Neutrophil (primary cell): ENCODE data around the gene GGCX.
A peak's percentile ranks its signal among the peaks of the same experiment; 100 is the strongest.

ENCODE experiments used
- H3K27ac ChIP-seq: fragments of 200-600 bp; sonication (generic); 2 replicates; pipeline ENCODE4 v1.5.1; 2016; ENCODE audit warnings: mild to moderate bottlenecking, moderate library complexity
- H3K27me3 ChIP-seq: fragments of 200-600 bp; sonication (generic); 2 replicates; pipeline ENCODE4 v1.6.0; 2016; ENCODE audit warnings: mild to moderate bottlenecking
- H3K36me3 ChIP-seq: fragments of 200-600 bp; sonication (generic); 2 replicates; pipeline ENCODE4 v1.5.1; 2017
- H3K4me1 ChIP-seq, 2 experiments: fragments of 200-600 bp in 1 of 2; sonication (generic) in 1 of 2; 1 replicate in 1 of 2; 2 replicates in 1 of 2; pipeline versions ENCODE4 v1.5.1 to v1.6.1; 2013 to 2016; ENCODE audit warnings: low read depth in 1 of 2, low read length in 1 of 2, mild to moderate bottlenecking in 1 of 2, moderate library complexity in 1 of 2; ENCODE audit not compliant: control insufficient read depth in 1 of 2, insufficient read depth in 1 of 2
- H3K4me3 ChIP-seq, 2 experiments: fragments of 200-600 bp in 1 of 2; sonication (generic) in 1 of 2; 1 replicate in 1 of 2; 2 replicates in 1 of 2; pipeline ENCODE4 v1.5.1; 2013 to 2016; ENCODE audit warnings: low read depth in 1 of 2, low read length in 1 of 2, mild to moderate bottlenecking in 1 of 2, moderate library complexity in 1 of 2
- H3K9me3 ChIP-seq: fragments of 200-600 bp; sonication (generic); 2 replicates; pipeline ENCODE4 v1.5.1; 2016
- TF ChIP-seq, protein P1 (sequence below): fragments of 200-600 bp; sonication (generic); IDR thresholded peaks from 2 replicates; pipeline ENCODE4 v1.5.1; 2016; ENCODE audit warnings: antibody characterized with exemption

GGCX gene

DNA sequence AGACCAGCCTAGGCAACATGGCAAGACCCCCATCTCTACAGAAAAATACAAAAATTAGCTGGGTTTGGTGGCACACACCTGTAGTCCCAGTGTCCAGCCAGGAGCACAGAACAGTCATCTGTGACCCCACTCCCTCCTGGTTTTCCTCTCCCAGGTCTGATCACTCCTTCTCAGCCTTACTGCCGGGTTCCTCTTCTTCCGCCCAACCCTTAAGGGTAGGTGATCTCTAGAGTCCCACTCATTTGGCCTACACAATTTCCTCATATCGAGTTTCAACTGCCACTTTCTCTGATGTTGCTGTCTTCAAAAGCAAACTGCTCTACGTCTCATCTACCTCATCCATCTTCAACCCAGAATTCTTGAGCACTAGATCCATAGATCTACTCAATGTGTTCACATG, 35.7 kb downstream of the GGCX start:
- Histone ChIP-seq H3K4me3 (no peak overlapping the region), H3K36me3 (no peaks in the 10 kb centered on the region), H3K9me3 (no peaks in the 10 kb centered on the region), H3K27ac (peak overlapping the region; percentile 54), H3K4me1 (peaks cover 24 to 27% of the 10 kb centered on the region in 2 experiments), H3K27me3 (no peaks in the 10 kb centered on the region)
- TF ChIP-seq, protein P1, sequence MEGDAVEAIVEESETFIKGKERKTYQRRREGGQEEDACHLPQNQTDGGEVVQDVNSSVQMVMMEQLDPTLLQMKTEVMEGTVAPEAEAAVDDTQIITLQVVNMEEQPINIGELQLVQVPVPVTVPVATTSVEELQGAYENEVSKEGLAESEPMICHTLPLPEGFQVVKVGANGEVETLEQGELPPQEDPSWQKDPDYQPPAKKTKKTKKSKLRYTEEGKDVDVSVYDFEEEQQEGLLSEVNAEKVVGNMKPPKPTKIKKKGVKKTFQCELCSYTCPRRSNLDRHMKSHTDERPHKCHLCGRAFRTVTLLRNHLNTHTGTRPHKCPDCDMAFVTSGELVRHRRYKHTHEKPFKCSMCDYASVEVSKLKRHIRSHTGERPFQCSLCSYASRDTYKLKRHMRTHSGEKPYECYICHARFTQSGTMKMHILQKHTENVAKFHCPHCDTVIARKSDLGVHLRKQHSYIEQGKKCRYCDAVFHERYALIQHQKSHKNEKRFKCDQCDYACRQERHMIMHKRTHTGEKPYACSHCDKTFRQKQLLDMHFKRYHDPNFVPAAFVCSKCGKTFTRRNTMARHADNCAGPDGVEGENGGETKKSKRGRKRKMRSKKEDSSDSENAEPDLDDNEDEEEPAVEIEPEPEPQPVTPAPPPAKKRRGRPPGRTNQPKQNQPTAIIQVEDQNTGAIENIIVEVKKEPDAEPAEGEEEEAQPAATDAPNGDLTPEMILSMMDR: no peak

DNA sequence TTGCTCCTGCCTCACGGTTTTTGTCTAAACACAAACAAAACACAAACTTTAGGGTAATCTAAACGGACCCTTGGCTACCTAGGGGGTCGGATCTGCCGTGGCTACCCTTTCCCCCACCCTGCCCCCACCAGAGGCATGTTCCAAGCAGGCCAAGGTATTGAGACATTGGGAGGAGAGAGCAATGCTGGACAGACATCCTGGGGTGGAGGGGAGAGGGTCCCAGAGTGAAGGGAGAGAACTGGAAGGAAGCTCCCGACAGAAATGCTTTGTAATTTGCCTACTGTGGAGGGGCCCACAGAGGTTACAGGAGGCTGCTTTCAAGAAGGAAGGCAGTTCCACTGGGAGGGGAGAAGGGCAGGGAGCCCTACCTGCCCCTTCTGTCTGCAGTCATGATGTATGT, 36.3 kb downstream of the GGCX start:
- H3K36me3 ChIP-seq: no peaks in the 10 kb centered on the region
- H3K27ac ChIP-seq: peak overlapping the region; percentile 54
- TF ChIP-seq, protein P1: no peak
- H3K9me3 ChIP-seq: no peaks in the 10 kb centered on the region
- peaks cover 24 to 27% of the 10 kb centered on the region in 2 experiments for H3K4me1 ChIP-seq
- no peak overlapping the region for H3K4me3 ChIP-seq
- no peaks in the 10 kb centered on the region for H3K27me3 ChIP-seq

DNA sequence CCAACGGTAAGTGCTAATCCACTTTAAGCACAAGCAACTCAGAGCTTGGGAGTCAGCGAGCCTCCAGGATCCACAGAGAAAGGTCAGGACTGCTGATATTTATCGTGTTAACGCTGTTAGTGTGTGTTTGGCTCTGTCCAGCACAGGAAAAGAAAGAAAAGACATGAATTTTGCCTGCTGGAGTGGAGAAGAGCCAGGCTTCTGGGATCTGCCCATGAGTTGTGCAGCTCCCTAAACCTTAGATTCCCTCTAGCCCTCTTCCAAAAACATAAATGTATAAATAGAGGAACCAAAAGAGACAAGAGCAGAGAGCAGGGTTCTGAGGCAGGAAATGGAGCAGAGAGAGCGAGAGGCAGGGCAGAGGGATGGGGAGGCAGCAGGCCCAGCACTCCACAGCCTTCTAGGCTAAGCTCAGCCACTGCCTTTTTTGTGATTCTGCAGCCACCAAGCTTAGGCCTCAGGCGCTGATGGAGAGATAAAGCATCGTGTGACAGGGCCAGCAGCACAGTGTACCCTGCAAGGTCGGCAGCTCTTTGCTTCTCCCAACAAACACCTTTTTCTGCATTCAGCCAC, 36.9 kb downstream of the GGCX start:
- Histone ChIP-seq H3K36me3 (no peaks in the 10 kb centered on the region), H3K27me3 (no peaks in the 10 kb centered on the region), H3K4me3 (no peak overlapping the region), H3K27ac (peak overlapping the region; percentile 54), H3K9me3 (no peaks in the 10 kb centered on the region), H3K4me1 (peaks cover 24 to 27% of the 10 kb centered on the region in 2 experiments)
- TF ChIP-seq, protein P1: no peak

DNA sequence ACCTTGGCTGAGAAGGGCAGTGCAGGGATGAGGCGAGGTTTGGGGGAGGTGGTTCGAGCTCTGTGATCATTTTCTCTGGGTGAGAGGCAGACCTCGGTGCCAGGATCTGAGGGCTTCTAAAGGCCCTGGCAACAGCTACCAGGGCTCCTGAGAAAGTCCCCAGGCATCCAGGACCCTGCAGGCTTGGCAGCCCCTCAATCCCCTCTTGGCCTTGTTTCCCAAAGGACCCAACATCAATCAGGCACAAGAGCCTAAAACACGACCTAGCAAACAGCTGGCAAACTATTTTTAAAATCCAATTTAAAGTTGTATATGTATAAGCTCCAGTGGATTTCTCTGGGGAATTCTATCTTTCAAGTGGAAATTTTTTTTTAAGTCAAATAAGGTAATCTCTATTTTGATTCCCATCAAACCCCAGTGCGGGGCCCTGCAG, 37.4 kb downstream of the GGCX start:
- no peaks in the 10 kb centered on the region for H3K36me3 ChIP-seq
- H3K4me3 ChIP-seq: no peak overlapping the region
- no peaks in the 10 kb centered on the region for H3K27me3 ChIP-seq
- TF ChIP-seq, protein P1: no peak
- no peaks in the 10 kb centered on the region for H3K9me3 ChIP-seq
- H3K27ac ChIP-seq: peak overlapping the region; percentile 54
- peaks cover 24 to 27% of the 10 kb centered on the region in 2 experiments for H3K4me1 ChIP-seq

DNA sequence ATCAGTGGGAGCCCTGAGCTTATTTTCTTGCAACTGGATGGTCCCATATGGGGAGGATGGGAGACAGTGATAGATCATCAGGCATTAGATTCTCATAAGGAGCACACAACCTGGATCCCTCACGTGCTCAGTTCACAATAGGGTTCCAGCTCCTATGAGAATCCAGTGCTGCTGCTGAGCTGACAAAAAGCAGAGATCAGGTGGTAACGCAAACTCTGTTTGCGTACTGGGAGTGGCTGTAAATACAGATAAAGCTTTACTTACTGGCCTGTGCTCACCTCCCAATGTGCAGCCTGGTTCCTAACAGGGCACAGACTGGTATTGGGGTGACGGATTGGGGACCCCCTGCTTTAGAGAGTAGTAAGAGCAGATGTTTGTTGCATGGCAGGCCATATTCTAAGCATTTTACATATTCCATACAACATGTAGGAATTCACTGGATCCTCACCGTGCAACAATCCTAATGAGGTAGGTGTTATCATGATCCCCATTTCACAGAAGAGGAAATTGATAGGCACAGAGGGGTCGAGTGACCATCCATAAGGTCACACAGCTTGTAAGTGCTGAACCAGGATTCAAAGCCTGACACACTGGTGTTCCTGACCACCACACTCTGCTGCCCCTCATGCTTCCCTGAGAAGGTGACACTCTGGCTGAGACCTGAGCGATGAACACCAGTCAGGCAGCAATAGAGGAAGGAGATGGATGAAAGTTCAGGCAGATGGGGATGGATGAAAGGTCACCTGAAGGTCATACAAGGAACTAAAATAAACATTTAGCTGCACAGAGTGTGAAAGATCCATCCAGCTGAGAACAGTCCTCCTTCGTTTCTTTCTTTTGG, 38.0 kb downstream of the GGCX start:
- H3K27me3 ChIP-seq: no peaks in the 10 kb centered on the region
- peak overlapping the region; percentile 54 for H3K27ac ChIP-seq
- H3K9me3 ChIP-seq: no peaks in the 10 kb centered on the region
- peaks cover 24 to 27% of the 10 kb centered on the region in 2 experiments for H3K4me1 ChIP-seq
- TF ChIP-seq, protein P1: no peak
- H3K4me3 ChIP-seq: no peak overlapping the region
- H3K36me3 ChIP-seq: no peaks in the 10 kb centered on the region
